GM21529 (cell line): Measurements from ENCODE around the gene LBHD2.
"Not testable (repeated sequence)": the region's sequence is repeated elsewhere in the genome, so short reads cannot be mapped to it uniquely, and the experiment has no call there.

ENCODE experiments used
- ATAC-seq: cut with Tn5 transposase; IDR thresholded peaks from one replicate; pipeline ENCODE4 v1.9.1; 2021; ENCODE audit not compliant: unreplicated experiment

LBHD2 gene

GRCh38 chr14:103118018-103118662 is 34.1 kb downstream of the LBHD2 start:
- no peak for ATAC-seq

GRCh38 chr14:103118663-103119404 is 34.8 kb downstream of the LBHD2 start:
- no peak for ATAC-seq

- ATAC-seq = not testable (repeated sequence)
Observed at GRCh38 chr14:103119527-103119926, 35.5 kb downstream of the LBHD2 start.

- ATAC-seq = no peak
Observed at GRCh38 chr14:103121121-103121845, 37.3 kb downstream of the LBHD2 start.

GRCh38 chr14:103121846-103122584 is 38.0 kb downstream of the LBHD2 start:
- no peak for ATAC-seq

- no peak for ATAC-seq
Observed at GRCh38 chr14:103122585-103122946, 38.6 kb downstream of the LBHD2 start.

GRCh38 chr14:103122947-103123633 is 39.1 kb downstream of the LBHD2 start, which contains the start of gene TNFAIP2:
TSS of gene TNFAIP2 (plus strand) at chr14:103123461. CDS start at chr14:103126458, 2,997 bp downstream.
- ATAC-seq = no peak

- ATAC-seq = no peak
Observed at GRCh38 chr14:103123634-103124500, 39.9 kb downstream of the LBHD2 start.

GRCh38 chr14:103124501-103125001 is 40.5 kb downstream of the LBHD2 start:
- ATAC-seq = no peak

- ATAC-seq = no peak
Observed at GRCh38 chr14:103125098-103126070, 41.4 kb downstream of the LBHD2 start.

- ATAC-seq = no peak
Observed at GRCh38 chr14:103126088-103126872, 42.3 kb downstream of the LBHD2 start.

GRCh38 chr14:103126873-103127304 is 42.9 kb downstream of the LBHD2 start:
- no peak for ATAC-seq

GRCh38 chr14:103127356-103127755 is 43.3 kb downstream of the LBHD2 start:
- no peak for ATAC-seq

GRCh38 chr14:103127861-103128598 is 44.0 kb downstream of the LBHD2 start:
- no peak for ATAC-seq

GRCh38 chr14:103128631-103129300 is 44.8 kb downstream of the LBHD2 start:
- ATAC-seq = no peak

GRCh38 chr14:103129301-103130016 is 45.4 kb downstream of the LBHD2 start:
- no peak for ATAC-seq
